T-helper 22 cell (primary cell): ENCODE data around the gene AGAP1.

Experiments
- DNase-seq: peaks from one replicate; pipeline ENCODE4 v3.0.0-alpha.2; 2020; ENCODE audit warnings: low read depth

The AGAP1 gene

DNA sequence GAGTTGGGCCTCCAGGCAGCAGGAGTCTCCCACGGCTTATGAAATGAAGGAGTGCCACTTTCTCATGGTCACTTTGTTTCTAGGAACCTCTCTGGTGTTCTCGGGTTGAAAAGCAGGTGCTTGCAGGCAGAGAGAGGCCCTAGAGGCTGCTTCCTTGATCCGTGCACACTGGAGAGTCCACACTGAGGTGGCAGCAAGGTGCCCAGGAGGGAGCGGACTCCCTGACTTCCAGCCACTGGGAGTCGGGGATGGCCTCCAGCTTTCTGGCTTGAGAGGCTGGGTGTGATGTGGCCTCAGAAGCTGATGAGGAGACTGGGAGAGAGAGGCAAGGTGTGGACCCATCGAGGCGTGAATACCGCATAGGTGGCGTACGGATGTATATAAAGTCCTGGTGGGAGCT is 221.8 kb downstream of the AGAP1 start:
- DNase-seq, result no peak

DNA sequence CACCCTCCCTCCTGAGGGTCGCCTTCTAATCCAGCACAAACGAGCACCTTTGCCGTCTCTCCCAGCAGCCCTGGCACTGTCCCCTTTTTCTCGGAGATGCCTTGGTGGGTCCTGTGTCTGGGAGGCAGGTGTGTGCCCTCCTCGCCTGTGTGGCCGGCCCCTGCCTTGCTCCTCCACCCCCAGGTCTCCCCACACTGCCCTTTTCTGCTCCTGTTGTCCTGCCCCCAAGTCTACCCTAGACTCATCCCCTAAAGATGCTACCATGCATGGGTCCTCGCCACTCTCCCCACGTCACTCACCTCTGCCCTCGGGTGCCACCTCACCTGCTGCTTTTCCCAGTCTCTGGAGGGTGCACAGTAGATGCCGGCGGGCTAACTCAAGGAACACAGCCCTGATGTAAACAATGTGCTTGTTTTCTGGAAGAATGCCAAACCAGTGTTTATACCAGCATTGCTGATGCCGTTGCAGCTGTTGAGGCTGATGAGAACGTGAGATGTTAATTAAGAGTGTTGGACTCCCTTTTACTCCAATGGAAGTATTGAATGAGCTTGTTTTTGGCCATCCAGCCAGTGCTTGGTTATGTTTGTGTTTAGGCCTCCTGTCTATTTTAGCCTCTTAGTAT is 223.1 kb downstream of the AGAP1 start:
- DNase-seq, result no peak

DNA sequence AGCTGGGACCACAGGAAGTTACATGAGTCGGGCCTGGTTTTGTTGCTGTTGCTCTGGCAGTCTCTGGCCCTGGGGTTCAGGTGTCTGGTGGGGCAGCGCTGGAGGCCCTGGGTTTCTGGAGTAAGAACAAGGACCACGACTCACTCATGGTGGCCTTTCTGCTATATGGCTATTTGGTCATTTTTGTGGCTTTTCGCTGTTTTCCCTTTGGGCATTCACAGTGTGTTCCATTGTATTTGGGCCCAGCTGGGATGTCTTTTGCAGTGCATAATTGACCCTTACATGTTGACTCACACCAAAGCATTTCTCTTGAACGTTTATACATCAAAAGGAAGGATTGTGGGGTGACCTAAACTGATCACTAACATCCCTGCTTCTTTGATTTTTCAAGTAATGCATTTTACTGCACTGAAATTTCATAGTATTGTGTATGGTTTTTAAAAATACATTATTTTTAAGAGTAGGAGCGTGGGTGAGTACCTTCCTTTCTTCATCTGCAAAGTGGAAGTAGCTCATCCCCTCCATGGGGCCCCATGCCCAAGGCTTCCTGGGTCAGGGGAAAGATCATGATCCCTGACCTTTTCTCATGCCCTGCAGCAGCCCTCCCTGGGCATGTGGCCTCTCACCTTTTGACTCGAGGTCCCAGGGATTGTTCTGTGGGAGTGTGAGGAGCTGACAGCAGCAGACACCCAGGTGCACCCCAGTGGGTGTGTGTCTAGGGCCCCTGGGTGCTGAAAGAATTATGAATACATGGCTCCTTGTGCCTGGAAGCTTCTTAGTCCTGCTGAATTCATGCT is 225.5 kb downstream of the AGAP1 start:
- no peak for DNase-seq

DNA sequence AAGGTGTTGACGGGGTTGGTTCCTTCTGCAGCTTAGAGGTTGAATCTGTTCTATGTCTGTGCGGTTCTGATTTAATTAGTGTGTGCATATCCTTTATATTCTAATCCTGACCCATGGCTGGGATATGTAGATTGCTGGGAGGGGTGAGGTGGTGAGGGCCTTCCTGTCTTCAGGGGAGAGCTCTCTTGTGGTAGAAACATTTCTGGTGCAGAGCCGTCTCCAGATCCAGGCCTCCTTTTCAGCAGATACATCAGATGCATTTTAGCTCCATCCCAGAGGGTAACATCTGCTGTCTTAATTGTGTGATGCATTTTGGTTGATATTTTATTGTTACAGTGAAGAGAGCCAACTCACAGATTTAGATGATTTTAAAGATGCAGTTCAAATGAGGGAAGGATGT is 227.8 kb downstream of the AGAP1 start:
- DNase-seq, result no peak

DNA sequence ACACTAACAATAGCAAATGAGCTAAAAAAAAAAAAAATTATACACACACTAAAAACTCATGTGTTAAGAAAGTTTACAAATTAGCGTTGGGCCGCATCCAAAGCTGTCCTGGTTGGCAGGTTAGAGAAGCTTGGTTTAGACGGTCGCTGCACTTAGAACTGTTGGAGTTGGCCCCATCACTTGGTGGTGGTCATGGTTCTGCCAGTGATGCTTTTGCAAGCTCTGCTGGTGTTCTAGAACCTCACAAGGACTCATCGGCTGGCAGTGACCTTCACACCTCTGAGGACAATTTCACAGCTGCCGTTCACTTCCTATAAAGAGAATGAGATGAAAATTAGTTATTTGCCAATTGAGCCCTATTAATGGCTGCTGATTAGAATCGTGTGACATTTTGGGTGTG is 229.0 kb downstream of the AGAP1 start:
- no peak for DNase-seq

DNA sequence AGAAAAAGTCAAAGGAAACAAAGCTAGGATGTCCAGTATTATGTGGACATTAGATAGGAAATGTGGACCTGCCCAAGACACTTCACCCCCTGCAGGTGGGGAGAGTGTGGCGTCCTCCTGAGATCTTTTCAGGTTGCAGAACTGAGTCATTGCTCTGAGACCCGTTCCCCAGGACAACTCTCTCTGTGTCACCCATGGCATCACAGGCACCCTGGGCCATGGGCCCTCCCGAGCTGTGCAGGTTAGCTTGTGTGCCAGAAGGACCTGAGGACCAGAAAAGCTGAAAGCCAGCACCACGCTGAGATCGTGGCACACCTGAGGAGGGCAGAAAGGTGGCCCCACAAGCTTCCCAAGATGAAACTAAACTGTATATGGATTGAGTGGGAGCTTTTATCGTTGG is 229.5 kb downstream of the AGAP1 start:
- DNase-seq, result no peak

DNA sequence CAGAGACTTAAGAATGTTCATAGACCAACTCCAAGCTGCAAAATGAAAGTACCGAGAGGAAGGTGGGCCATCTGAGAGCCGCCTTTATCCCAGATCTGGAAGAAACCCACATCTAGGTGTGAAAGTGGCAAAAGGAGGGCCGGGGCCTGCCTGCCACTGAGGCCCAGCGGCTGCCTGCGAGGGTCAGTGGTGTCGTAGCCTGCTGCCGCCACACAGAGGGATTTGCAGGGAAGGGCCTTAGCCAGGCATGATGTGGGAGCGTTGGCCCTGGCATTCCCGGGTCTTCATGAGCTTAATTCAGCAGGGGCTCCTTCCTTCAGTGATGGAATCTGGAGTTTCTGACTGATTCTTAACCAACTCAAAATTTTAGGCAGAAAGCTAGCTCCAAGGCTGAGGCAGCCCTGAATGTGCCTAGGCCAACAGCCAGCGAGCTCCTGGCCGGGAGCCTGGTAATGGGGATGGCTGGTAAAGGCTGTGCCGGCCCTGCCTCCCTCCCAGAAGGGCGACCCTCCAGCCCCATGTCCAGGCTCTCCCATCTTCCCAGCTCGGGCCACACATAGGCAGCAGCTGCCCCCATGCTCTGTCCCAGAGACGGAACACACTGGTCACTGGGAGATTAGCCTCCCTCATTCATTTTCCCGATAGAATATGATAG is 230.1 kb downstream of the AGAP1 start:
- DNase-seq, result no peak

DNA sequence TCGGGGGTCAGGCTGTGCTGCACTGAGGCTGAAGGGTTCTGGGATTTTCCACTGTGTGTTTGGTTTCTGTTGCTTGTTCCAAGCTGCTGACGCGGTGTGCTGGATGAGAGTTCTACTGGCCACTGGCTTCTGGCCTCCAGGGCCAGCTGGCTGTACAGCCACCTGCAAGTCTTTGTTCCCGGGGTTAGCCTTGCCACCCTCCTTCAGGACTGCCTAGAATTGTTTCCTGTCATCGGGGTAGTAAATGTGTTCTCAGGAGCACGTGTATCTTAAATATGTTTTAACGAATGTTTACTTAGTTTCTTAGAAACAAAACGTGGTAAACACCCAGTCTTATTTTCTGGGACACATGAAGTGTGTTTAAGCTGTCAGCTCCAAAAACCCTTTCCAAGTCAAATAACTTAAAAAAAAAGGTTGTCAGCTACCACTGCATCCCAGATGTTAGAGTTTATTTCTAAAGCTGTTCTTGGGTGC is 231.2 kb downstream of the AGAP1 start:
- no peak for DNase-seq

DNA sequence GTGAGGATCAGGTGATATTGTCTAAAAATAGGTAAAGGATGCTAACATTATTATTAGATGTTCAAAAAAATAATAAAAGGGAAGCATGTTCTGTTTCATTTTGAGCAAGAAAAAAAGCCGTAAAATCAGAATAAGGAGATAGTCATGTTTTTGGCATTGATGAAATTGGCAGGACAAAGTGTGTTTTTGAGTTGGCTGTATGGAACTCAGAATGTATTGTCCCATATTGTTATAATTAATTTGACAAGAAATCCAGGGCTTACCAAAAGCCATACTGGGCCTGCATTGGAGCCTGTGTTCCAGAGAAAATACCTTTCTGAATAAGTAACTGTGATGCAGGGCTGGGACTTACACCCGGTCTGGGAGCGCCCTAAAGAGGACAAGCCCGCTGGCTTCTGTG is 232.0 kb downstream of the AGAP1 start:
- no peak for DNase-seq

DNA sequence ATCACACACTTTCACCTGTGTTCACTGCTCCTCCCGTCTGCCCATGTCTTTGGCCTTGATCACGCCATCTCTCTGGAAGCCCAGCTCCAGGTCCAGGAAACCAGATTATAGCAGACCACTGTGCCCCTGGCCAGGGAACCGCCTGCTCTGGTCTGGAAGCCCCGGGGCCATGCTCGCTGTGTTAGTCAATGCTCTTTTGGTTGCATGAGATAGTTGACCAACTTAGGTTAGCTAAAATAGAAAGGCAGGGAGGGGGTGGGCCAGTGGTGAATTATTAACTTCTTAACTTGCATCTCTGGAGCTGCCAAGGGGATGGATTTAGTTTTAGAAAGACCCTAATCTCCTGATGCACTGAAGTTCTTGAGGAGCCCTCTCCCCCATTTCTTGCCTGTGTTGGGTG is 232.7 kb downstream of the AGAP1 start:
- DNase-seq, result no peak

DNA sequence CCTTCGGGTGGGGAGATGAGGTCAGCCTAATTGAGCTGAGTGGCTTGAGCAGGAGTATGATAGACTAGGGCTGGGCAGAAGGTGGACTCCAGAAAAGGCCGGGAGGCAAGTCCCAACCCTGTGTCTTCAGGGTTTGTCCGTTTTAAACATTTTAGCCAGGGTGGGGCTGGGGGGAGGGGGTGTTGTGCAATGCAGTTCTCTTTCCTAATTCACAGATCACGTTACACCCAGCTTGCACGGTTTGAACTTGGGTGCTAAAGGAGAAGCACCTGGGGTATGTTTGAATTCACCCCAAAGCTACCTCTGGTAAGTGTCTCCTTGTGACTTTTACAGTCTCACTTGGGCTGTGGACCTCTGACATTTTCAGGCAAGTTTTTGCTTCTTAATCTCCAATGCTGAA is 233.3 kb downstream of the AGAP1 start:
- DNase-seq, result no peak

DNA sequence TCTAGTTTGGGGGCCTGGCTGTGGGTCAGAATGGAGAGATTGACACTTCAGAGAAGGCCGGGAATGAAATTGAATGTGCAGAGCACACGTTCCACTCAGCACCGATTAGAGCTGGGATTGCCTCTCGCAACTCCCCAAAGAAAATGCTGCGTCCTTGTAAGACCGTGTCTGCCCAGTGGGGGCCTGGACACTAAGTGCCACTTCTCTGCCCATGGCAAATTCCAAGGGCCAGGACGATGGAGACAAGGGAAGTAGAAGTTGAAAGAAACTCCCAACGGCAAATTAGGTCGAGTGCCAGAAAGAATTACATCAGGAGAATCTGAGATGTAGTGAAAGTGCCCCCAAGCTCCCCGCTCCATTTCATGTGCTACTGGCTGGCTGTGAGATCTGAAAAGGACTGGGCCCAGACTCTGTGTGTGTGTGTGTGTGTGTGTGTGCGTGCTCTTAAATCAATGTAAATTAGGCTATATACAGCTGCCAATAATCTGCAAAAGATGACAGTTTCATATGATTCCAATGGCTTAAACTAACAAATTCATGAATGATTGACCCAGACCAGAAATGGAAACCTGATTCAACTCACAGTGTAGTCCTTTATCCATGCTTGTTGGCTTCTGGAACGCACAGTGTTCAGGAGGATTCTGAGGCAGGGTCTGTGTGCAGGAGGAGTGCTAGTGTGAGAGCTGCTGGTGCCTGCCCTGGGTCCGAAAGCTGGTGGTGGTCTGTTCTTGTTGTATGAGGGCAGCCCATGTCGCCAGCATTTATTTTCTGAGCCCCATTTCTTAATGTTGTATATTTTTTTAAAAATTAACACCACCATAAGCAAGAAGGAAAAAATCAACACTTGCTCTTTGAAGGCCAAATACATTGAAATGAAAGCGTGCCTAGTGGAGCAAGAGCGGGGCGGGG is 234.3 kb downstream of the AGAP1 start:
- DNase-seq, result no peak

DNA sequence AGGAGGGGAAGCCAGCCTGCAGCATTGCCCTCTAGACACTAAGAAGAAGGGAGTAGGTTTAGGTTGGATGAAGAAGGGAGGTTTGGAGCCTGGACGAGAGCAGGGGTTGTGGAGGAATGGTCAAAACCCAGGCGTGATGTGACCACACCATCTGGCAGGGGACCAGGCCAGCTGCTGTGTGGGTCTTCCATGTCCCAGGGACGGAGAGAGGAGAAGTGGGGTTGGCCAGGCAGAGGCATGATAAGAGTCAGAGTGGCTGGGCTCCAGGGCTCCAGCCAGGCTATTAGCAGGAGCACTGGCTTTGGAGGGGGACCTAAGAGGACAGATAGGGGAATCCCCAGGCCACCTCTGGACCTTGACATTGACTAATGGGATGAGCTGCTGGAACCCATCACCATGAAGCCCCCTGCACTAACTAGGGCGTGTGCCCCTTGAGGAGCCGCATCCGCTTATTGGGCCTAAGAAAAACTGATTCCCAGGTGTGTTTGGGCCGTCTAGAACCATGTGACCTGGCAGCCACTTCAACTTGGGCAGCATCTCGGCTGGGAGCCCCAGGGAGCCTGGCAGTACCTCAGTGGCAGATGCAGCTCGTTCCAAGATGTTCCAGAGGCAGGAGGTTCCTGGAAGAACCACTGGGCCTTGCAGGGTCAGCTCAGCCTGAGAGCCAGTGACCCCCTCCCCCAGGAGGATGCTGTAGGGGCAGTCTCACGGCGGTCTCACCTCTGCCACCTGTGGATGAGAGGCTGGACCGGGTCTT is 235.1 kb downstream of the AGAP1 start:
- no peak for DNase-seq

DNA sequence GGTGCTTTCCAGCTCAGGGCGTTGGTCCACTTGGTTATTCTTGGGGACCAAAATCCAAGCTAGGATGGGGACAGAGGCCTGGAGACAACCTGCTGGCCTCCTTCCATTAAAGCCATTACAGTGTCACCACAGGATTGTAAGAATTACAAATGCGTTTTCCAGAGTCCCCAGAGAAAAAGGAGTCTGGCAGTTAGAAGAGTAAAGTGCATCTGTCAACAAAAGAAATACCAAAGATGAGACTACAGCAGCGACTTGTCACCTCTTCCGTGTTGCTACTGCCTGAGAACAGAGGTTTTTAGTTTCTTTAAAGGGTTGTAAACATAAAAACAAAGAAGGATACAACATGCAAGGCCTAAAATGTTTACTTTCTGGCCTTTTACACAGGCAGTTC is 235.7 kb downstream of the AGAP1 start:
- no peak for DNase-seq

DNA sequence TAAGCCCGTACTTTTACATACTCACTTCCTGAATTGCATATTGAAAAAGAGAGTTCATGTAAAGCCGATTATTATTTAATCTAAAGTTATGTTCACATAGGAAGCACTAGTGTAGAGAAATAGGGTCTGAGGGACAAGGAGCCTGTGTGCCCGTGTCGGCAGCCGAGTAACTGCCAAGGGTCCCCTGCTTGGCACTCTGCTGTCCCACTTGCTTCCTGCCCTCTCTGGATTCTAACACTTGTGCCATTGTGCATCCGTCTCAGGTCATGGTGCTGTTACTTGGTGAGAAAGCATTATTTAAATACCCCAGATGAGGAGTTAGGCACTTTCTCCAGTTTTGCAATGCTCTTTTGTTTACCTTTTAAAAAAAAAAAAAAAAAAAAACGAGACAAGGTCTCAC is 236.3 kb downstream of the AGAP1 start:
- DNase-seq, result no peak

DNA sequence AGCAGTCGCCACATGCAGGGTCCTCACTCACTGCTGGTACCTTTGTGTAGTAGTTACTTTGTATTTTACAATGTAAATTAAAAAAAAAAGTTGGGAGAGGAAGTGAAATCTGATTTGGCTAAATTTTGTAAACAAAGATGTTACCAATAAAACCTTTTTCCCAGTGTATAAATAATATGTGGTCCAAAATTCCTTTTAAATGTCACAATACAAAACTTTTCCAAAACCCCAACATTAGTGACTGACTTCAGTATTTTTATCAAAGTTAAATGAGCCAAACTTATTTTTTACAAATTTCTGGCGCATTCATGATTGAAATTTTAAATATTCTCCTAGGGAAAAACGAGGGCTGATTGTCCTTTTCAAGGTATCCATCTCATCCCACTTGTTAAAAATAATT is 239.9 kb downstream of the AGAP1 start:
- no peak for DNase-seq

DNA sequence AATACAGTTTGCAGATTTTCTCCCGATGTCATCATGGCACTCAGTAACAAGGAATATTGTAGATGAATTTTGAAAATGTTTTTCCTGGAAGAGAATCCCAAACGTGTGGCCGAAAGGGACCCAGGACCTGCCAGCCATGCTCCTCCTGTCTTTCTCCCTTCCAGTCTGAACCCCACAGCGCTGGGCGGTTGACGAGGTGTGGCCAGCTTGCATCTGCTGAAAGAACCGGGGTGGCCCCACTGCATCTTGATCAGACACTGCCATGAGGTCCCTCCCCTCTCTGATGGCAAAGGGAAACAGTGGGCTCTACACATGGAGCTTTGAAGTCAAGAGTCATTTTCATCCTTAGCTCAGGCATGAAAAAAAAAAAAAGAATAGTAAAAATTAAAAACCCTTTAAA is 240.3 kb downstream of the AGAP1 start:
- no peak for DNase-seq

DNA sequence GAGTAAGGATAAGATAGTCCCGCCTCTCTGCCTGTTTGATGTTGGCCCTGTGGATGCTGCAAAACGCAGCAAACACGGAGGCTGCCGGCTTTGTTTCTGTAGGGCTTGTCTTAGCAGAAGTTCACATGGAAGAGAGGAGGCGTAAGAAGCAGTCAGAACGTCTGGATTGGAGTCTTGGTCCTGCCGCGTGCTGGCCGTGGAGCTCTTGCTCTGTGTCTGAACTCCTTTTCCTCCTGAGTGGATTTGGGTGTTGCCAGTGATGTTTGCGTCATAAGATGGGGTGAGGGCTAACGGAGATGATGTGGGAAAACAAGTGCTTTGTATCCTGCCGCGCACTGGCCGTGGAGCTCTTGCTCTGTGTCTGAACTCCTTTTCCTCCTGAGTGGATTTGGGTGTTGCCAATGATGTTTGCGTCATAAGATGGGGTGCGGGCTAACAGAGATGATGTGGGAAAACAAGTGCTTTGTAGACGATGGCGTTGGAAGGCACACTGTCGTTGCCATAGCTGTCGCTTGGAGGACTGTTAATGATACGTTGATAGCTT is 240.9 kb downstream of the AGAP1 start:
- no peak for DNase-seq

DNA sequence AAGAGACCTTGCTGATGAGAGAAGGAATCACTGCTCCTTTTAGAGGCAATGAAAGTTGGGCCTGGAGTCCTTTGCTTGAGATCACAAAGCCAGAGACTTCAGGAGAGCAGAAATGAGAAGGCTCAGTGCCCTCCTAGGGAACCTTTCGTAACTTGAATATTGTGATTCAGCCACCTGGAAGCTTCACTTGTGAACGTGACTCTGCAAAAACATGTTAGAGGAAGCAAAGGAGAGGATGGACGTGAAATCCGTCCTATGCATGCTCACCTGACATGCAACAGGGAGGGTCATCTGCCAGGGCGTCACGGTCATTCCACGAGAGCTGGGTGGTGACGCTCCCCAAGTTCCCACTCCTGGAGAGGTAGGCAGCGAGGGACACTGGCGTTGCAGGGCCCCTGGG is 243.6 kb downstream of the AGAP1 start:
- no peak for DNase-seq

DNA sequence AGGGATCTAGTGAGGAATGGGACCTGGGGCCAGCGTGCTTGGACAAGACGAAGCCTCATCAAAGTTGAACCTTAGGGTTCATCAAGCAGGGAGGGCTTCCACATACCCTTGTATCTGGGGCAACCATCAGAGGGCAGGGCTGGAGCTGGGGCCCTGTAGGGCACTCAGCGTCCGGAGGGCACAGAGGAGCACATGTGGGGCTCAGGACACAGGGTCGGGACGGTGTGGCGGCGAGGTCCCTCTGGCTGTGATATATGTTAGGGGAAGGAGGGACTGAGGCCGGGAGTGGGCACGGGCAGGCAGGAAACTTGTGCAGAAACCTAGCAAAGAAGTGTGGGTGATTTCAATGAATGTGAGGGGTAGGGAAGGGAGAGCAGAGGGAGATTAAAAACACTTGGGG is 244.0 kb downstream of the AGAP1 start:
- no peak for DNase-seq

DNA sequence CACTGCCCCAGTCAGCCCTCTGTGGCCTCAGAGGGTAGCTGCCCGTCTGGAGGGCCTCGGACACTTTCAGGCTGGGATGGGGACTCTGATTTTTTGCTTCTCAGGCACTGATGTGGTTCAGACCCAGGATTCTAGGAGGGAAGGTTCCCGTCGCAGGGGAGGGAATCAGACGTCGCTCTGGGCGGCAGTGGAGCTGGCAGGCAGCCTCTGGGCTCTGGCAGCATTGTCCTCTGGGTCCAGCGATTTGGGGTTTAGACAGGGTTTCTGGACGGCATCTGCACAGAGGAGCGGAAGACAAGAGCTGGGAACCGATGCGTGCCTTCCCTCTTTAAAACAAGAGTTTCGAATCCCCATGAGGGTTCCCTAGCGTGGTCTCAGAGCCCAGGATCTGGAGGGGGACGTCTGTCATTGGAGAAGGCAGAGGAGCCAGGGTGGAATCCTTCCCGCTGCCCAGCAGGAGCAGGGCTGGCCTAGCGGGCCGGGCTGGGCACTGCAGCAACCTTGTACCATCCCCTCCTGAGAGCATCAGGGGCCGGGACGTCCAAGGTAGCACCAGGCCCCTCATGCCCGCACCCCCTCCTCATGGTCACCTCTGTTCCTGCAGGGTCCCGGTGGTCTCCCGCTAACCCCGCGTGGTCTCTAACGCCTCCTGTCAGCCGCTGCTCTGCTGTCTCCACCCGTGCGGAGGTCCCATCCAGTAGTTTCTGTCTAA is 246.0 kb downstream of the AGAP1 start:
- no peak for DNase-seq
